ENCODE measurements around the gene AQP9.

Gene AQP9

GRCh38 chr15:58154769-58155168 is 16.6 kb downstream of the AQP9 start:
- Histone ChIP-seq H3K4me3 (ENCODE audit: insufficient read depth, low read depth, low read length) (no peak overlapping the region), H3K9me3 (ENCODE audit: control insufficient read depth, low read length) (no peaks in the 10 kb centered on the region), H3K36me3 (ENCODE audit: control insufficient read depth, insufficient read depth, low read length) (no peaks in the 10 kb centered on the region), H3K27me3 (ENCODE audit: control insufficient read depth, insufficient read depth, low read length, poor library complexity, severe bottlenecking) (no peaks in the 10 kb centered on the region), H3K27ac (ENCODE audit: insufficient read depth, low read depth, low read length, poor library complexity, severe bottlenecking) (no peak overlapping the region), H3K4me1 (ENCODE audit: control insufficient read depth, insufficient read depth, low read length) (no peaks in the 10 kb centered on the region)
- 92 to 98% methylated on average over 2 of the region's 2 CpGs for WGBS, 2 experiments

DNA sequence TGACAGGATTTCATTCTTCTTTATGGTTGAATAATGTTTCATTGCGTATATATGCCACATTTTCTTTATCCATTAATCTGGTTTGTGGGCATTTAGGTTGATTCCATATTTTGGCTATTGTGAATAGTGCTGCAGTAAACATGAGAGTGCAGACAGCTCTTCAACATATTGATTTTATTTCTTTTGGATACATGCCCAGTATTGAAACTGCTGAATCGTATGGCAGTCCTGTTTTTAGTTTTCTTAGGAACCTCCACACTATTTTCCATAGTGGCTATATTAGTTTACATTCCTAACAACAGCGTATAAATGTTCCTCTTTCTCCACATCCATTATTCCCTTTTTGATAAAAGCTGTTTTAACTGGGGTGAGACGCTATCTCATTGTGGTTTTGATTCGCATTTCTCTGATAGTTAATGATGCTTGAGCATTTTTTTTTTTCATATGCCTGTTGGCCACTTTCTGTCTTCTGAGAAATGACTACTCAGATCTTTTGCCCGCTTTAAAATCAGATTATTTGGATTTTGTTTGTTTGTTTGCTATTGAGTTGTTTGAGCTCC is 21.7 kb downstream of the AQP9 start:
- H3K4me1 ChIP-seq (ENCODE audit: control insufficient read depth, insufficient read depth, low read length), result no peaks in the 10 kb centered on the region
- H3K4me3 ChIP-seq (ENCODE audit: insufficient read depth, low read depth, low read length), result no peak overlapping the region
- H3K27me3 ChIP-seq (ENCODE audit: control insufficient read depth, insufficient read depth, low read length, poor library complexity, severe bottlenecking), result no peaks in the 10 kb centered on the region
- H3K9me3 ChIP-seq (ENCODE audit: control insufficient read depth, low read length), result no peaks in the 10 kb centered on the region
- 94 to 96% methylated on average over 5 to 6 of the region's 6 CpGs for WGBS, 2 experiments
- no peaks in the 10 kb centered on the region for H3K36me3 ChIP-seq (ENCODE audit: control insufficient read depth, insufficient read depth, low read length)
- H3K27ac ChIP-seq (ENCODE audit: insufficient read depth, low read depth, low read length, poor library complexity, severe bottlenecking), result no peak overlapping the region

DNA sequence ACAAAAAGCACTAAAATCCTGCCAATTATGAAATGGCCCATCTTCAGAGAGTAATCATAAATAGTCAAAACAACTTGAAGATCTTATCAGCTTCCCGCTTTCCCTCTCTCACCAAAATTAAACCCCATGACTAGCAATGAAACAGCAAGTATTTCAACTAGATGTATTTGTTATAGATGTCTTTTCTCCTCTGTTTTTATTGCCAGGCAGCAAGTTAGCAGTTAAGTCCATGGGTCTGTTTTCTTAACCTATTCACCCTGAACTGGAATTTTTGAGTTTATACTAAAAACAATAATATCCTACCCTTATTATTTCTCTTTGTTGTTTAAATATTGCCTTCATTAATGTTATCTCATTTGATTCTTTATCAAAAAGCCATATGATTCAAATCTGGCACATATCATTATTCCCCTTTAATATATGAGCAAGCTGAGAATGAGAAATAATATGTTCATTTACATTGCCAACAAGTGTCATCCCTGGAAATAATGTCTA is 23.3 kb downstream of the AQP9 start:
- WGBS, 2 experiments, result 80 to 100% methylated on average over 1 of the region's 1 CpG
- Histone ChIP-seq H3K9me3 (ENCODE audit: control insufficient read depth, low read length) (no peaks in the 10 kb centered on the region), H3K36me3 (ENCODE audit: control insufficient read depth, insufficient read depth, low read length) (no peaks in the 10 kb centered on the region), H3K4me1 (ENCODE audit: control insufficient read depth, insufficient read depth, low read length) (no peaks in the 10 kb centered on the region), H3K27me3 (ENCODE audit: control insufficient read depth, insufficient read depth, low read length, poor library complexity, severe bottlenecking) (no peaks in the 10 kb centered on the region), H3K27ac (ENCODE audit: insufficient read depth, low read depth, low read length, poor library complexity, severe bottlenecking) (no peak overlapping the region), H3K4me3 (ENCODE audit: insufficient read depth, low read depth, low read length) (no peak overlapping the region)

GRCh38 chr15:58163985-58164384 is 25.8 kb downstream of the AQP9 start:
- Histone ChIP-seq H3K27me3 (ENCODE audit: control insufficient read depth, insufficient read depth, low read length, poor library complexity, severe bottlenecking) (no peaks in the 10 kb centered on the region), H3K9me3 (ENCODE audit: control insufficient read depth, low read length) (no peaks in the 10 kb centered on the region), H3K4me3 (ENCODE audit: insufficient read depth, low read depth, low read length) (no peak overlapping the region), H3K27ac (ENCODE audit: insufficient read depth, low read depth, low read length, poor library complexity, severe bottlenecking) (no peak overlapping the region), H3K4me1 (ENCODE audit: control insufficient read depth, insufficient read depth, low read length) (no peaks in the 10 kb centered on the region), H3K36me3 (ENCODE audit: control insufficient read depth, insufficient read depth, low read length) (no peaks in the 10 kb centered on the region)
- 82 to 85% methylated on average over 4 of the region's 4 CpGs for WGBS, 2 experiments

- Histone ChIP-seq H3K27me3 (ENCODE audit: control insufficient read depth, insufficient read depth, low read length, poor library complexity, severe bottlenecking) (no peaks in the 10 kb centered on the region), H3K9me3 (ENCODE audit: control insufficient read depth, low read length) (no peaks in the 10 kb centered on the region), H3K27ac (ENCODE audit: insufficient read depth, low read depth, low read length, poor library complexity, severe bottlenecking) (no peak overlapping the region), H3K4me3 (ENCODE audit: insufficient read depth, low read depth, low read length) (no peak overlapping the region), H3K4me1 (ENCODE audit: control insufficient read depth, insufficient read depth, low read length) (no peaks in the 10 kb centered on the region), H3K36me3 (ENCODE audit: control insufficient read depth, insufficient read depth, low read length) (no peaks in the 10 kb centered on the region)
- 92 to 100% methylated on average over 1 of the region's 1 CpG for WGBS, 2 experiments
Measured at GRCh38 chr15:58164926-58165325, 26.7 kb downstream of the AQP9 start.

GRCh38 chr15:58165661-58166060 is 27.5 kb downstream of the AQP9 start:
- Histone ChIP-seq H3K4me1 (ENCODE audit: control insufficient read depth, insufficient read depth, low read length) (no peaks in the 10 kb centered on the region), H3K36me3 (ENCODE audit: control insufficient read depth, insufficient read depth, low read length) (no peaks in the 10 kb centered on the region), H3K4me3 (ENCODE audit: insufficient read depth, low read depth, low read length) (no peak overlapping the region), H3K27me3 (ENCODE audit: control insufficient read depth, insufficient read depth, low read length, poor library complexity, severe bottlenecking) (no peaks in the 10 kb centered on the region), H3K9me3 (ENCODE audit: control insufficient read depth, low read length) (no peaks in the 10 kb centered on the region), H3K27ac (ENCODE audit: insufficient read depth, low read depth, low read length, poor library complexity, severe bottlenecking) (no peak overlapping the region)

DNA sequence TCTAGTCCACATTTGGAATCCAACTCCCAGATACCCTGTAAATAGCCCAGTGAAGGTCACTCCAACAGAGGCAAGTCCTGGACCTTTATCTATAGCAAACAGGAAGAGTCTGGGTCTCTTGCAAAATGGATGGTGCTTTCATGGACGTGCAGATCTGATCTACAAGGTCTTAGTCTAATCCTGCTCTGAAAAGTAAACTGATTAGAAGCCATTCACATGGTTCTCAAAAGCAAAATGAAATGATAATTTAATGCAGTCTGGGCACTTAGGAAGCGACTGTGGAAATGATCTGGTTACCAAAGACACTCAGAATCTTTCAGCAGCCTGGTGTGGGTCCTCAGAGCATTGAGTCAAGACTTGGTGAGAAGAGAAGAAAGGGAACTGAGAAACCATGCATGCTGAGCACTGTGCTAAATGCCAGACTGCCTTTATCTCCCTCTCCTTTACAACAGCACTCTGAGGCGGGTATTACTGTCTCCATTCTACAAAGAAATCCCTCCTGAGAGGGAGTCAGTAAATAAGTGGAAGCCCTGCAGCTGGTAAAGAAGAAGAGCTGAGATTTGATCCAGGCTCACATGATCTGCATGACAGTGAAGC is 29.0 kb downstream of the AQP9 start:
- WGBS, 2 experiments, result 52 to 57% methylated on average over 3 of the region's 3 CpGs
- H3K4me3 ChIP-seq (ENCODE audit: insufficient read depth, low read depth, low read length), result no peak overlapping the region

DNA sequence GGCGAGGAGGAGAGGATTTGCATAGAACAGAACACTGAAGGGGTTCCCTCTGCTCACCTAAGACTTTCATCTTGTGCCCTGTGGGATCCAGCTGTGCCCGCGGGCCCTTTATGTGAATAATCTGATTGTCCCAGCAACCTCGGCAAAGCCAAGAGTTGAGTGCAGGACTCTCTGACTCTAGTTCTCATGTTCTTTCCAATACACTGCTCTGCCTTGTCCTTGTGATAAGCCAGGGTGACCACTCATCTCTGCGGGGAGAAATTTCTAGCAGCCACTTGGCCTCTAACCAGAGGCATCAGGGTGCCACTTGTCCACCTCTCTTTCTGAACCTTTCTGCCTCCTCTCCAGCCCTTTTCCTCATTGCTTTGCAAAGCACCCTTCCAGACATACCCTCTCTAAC is 31.8 kb downstream of the AQP9 start:
- H3K9me3 ChIP-seq (ENCODE audit: control insufficient read depth, low read length), result no peaks in the 10 kb centered on the region
- no peaks in the 10 kb centered on the region for H3K36me3 ChIP-seq (ENCODE audit: control insufficient read depth, insufficient read depth, low read length)
- no peak overlapping the region for H3K4me3 ChIP-seq (ENCODE audit: insufficient read depth, low read depth, low read length)
- WGBS, 2 experiments, result 85 to 90% methylated on average over 5 of the region's 5 CpGs
- no peak overlapping the region for H3K27ac ChIP-seq (ENCODE audit: insufficient read depth, low read depth, low read length, poor library complexity, severe bottlenecking)
- no peaks in the 10 kb centered on the region for H3K4me1 ChIP-seq (ENCODE audit: control insufficient read depth, insufficient read depth, low read length)
- no peaks in the 10 kb centered on the region for H3K27me3 ChIP-seq (ENCODE audit: control insufficient read depth, insufficient read depth, low read length, poor library complexity, severe bottlenecking)

More for the DNA sequence above, 29.0 kb downstream of the AQP9 start:
- no peaks in the 10 kb centered on the region for H3K36me3 ChIP-seq (ENCODE audit: control insufficient read depth, insufficient read depth, low read length)
- no peaks in the 10 kb centered on the region for H3K4me1 ChIP-seq (ENCODE audit: control insufficient read depth, insufficient read depth, low read length)
- no peaks in the 10 kb centered on the region for H3K9me3 ChIP-seq (ENCODE audit: control insufficient read depth, low read length)
- no peaks in the 10 kb centered on the region for H3K27me3 ChIP-seq (ENCODE audit: control insufficient read depth, insufficient read depth, low read length, poor library complexity, severe bottlenecking)
- no peak overlapping the region for H3K27ac ChIP-seq (ENCODE audit: insufficient read depth, low read depth, low read length, poor library complexity, severe bottlenecking)

DNA sequence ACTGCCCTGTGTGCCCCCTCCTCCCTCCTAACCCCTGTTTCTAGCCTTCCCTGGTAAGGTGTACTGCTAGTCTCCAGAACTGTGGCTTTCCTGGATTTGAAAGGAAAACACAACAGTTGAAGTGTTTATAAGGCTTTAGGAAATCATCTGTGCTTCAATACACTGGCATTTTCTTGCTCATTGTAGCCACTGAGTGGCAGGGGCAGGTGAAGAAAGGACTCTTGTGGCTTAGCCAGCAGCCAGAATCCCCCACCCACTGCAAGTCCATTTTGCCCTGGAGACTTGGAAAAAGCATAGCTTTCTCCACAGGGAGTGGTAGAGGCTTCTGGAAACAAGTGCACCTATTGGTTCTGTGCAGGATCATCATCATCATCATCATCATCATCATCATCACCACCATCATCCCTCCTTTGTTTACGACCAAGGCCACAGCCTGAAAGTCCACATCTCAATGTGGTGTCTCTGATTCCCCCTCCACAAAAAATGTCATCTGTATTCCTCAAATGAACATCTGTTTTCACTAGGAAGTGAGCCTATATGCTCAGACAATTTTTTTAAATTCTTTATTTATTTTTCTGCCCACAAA is 33.4 kb downstream of the AQP9 start:
- Histone ChIP-seq H3K36me3 (ENCODE audit: control insufficient read depth, insufficient read depth, low read length) (no peaks in the 10 kb centered on the region), H3K27me3 (ENCODE audit: control insufficient read depth, insufficient read depth, low read length, poor library complexity, severe bottlenecking) (no peaks in the 10 kb centered on the region), H3K4me1 (ENCODE audit: control insufficient read depth, insufficient read depth, low read length) (no peaks in the 10 kb centered on the region), H3K27ac (ENCODE audit: insufficient read depth, low read depth, low read length, poor library complexity, severe bottlenecking) (no peak overlapping the region), H3K9me3 (ENCODE audit: control insufficient read depth, low read length) (no peaks in the 10 kb centered on the region), H3K4me3 (ENCODE audit: insufficient read depth, low read depth, low read length) (no peak overlapping the region)
- WGBS, 2 experiments, result 98 to 100% methylated on average over 1 of the region's 1 CpG

GRCh38 chr15:58174709-58175108 is 36.5 kb downstream of the AQP9 start:
- no peak overlapping the region for H3K4me3 ChIP-seq (ENCODE audit: insufficient read depth, low read depth, low read length)
- H3K9me3 ChIP-seq (ENCODE audit: control insufficient read depth, low read length), result no peaks in the 10 kb centered on the region
- H3K27me3 ChIP-seq (ENCODE audit: control insufficient read depth, insufficient read depth, low read length, poor library complexity, severe bottlenecking), result no peaks in the 10 kb centered on the region
- no peaks in the 10 kb centered on the region for H3K4me1 ChIP-seq (ENCODE audit: control insufficient read depth, insufficient read depth, low read length)
- H3K36me3 ChIP-seq (ENCODE audit: control insufficient read depth, insufficient read depth, low read length), result no peaks in the 10 kb centered on the region
- H3K27ac ChIP-seq (ENCODE audit: insufficient read depth, low read depth, low read length, poor library complexity, severe bottlenecking), result no peak overlapping the region
- 95 to 98% methylated on average over 5 of the region's 5 CpGs for WGBS, 2 experiments

Measured in ectodermal cell (in vitro differentiated cells).